Neural progenitor cell (in vitro differentiated cells): ENCODE measurements around the gene SYT15. TPM values are rescaled to one million over a fixed set of nuclear protein-coding genes. Genes with fewer than 3 reads are reported as not detected.
A peak's percentile ranks its signal among the peaks of the same experiment; 100 is the strongest.
"Not testable (repeated sequence)": the region's sequence is repeated elsewhere in the genome, so short reads cannot be mapped to it uniquely, and the experiment has no call there.

Source experiments
- DNase-seq: peaks from one replicate; pipeline ENCODE4 v3.0.0-alpha.2; 2016; ENCODE audit warnings: low spot score
- H2AFZ ChIP-seq: fragments of 200-600 bp; sonication (generic); replicated peaks from 2 replicates; pipeline ENCODE4 v1.6.1; 2016; ENCODE audit warnings: antibody characterized with exemption
- H3F3A ChIP-seq: fragments of 200-600 bp; sonication (generic); 2 replicates; pipeline ENCODE4 v1.6.1; 2016; ENCODE audit warnings: antibody characterized with exemption, low read depth
- H3K27ac ChIP-seq: fragments of 200-600 bp; sonication (generic); 2 replicates; pipeline ENCODE4 v1.5.1; 2016; ENCODE audit warnings: mild to moderate bottlenecking
- H3K27me3 ChIP-seq: fragments of 200-600 bp; sonication (generic); 2 replicates; pipeline ENCODE4 v1.6.1; 2016; ENCODE audit warnings: mild to moderate bottlenecking, moderate library complexity
- H3K36me3 ChIP-seq: fragments of 200-600 bp; sonication (generic); 2 replicates; pipeline ENCODE4 v1.5.1; 2016
- H3K4me1 ChIP-seq: fragments of 200-600 bp; sonication (generic); 2 replicates; pipeline ENCODE4 v1.6.1; 2016; ENCODE audit warnings: mixed run types
- H3K4me2 ChIP-seq: fragments of 200-600 bp; sonication (generic); 2 replicates; pipeline ENCODE4 v1.6.1; 2016
- H3K4me3 ChIP-seq: fragments of 200-600 bp; sonication (generic); 2 replicates; pipeline ENCODE4 v1.5.1; 2016
- H3K79me2 ChIP-seq: fragments of 200-600 bp; sonication (generic); 2 replicates; pipeline ENCODE4 v1.6.1; 2016; ENCODE audit warnings: low read depth
- H3K9ac ChIP-seq: fragments of 200-600 bp; sonication (generic); 2 replicates; pipeline ENCODE4 v1.6.1; 2016
- H3K9me3 ChIP-seq: fragments of 200-600 bp; sonication (generic); 2 replicates; pipeline ENCODE4 v1.5.1; 2016; ENCODE audit warnings: low read depth
- H4K20me1 ChIP-seq: fragments of 200-600 bp; sonication (generic); 2 replicates; pipeline ENCODE4 v1.6.1; 2016; ENCODE audit warnings: low read depth
- H3K27ac Mint-ChIP-seq: 3 replicates; pipeline ENCODE4 v1.8.0; 2021; ENCODE audit warnings: mixed read lengths
- H3K27me3 Mint-ChIP-seq: 2 replicates; pipeline ENCODE4 v1.8.0; 2022; ENCODE audit warnings: low read depth, mild to moderate bottlenecking, inconsistent platforms, moderate library complexity, mixed read lengths; ENCODE audit not compliant: insufficient read depth
- H3K36me3 Mint-ChIP-seq: 3 replicates; pipeline ENCODE4 v1.8.0; 2021; ENCODE audit warnings: mixed read lengths
- H3K4me1 Mint-ChIP-seq: 3 replicates; pipeline ENCODE4 v1.8.0; 2021; ENCODE audit warnings: mixed read lengths
- H3K4me3 Mint-ChIP-seq: 3 replicates; pipeline ENCODE4 v1.8.0; 2021; ENCODE audit warnings: mild to moderate bottlenecking, moderate library complexity, mixed read lengths
- H3K9me3 Mint-ChIP-seq: 3 replicates; pipeline ENCODE4 v1.8.0; 2020; ENCODE audit warnings: mixed read lengths
- EZH2 ChIP-seq: fragments of 200-600 bp; sonication (generic); IDR thresholded peaks from 2 replicates; pipeline ENCODE4 v1.6.1; 2017; ENCODE audit warnings: antibody characterized with exemption, mild to moderate bottlenecking, moderate library complexity
- EZH2phosphoT487 ChIP-seq: fragments of 200-600 bp; sonication (generic); IDR thresholded peaks from 2 replicates; pipeline ENCODE4 v1.6.1; 2017; ENCODE audit warnings: antibody characterized with exemption
- total RNA-seq: library from RNA; depleted of rRNA; stranded (reverse); fragments of >200 nt; gene quantifications from 2 replicates; pipeline ENCODE4 v1.2.3, GENCODE V29; 2015; ENCODE audit warnings: low replicate concordance

The SYT15 gene
- total RNA-seq, 1 donor from 2014 or later = 0.17 TPM

DNA sequence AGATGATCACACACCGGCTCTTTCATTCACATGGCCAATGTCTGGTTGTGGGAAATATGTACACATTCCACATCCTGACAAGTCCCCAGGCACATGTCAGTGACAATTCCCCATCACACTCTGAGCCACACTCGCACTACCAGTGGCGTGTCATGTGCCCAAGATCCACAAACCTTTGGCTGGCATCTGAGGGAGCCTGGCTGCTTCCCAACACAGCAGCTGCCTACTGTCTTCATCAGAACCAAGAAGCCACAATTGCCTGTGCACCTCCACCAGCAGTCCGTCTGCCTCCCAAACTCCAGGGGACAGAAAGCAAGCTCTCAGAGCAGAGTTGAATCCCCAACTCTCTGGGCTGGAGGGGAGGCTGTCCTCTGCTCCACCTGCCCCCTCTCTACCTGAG lies 6.2 kb upstream of the SYT15 start:
- H3K36me3 ChIP-seq, H3K4me1 Mint-ChIP-seq, H3K9ac ChIP-seq, H3K79me2 ChIP-seq, H4K20me1 ChIP-seq, H3K9me3 Mint-ChIP-seq, H2AFZ ChIP-seq, DNase-seq, H3K4me2 ChIP-seq, H3K27ac Mint-ChIP-seq, H3K9me3 ChIP-seq, H3K27me3 ChIP-seq, H3K36me3 Mint-ChIP-seq, H3K27ac ChIP-seq, H3F3A ChIP-seq, H3K27me3 Mint-ChIP-seq, H3K4me1 ChIP-seq, H3K4me3 ChIP-seq, H3K4me3 Mint-ChIP-seq: not testable (repeated sequence)

- DNase-seq = not testable (repeated sequence)
These were observed 5.6 kb upstream of the SYT15 start for GRCh38 chr10:46573314-46573713.

DNA sequence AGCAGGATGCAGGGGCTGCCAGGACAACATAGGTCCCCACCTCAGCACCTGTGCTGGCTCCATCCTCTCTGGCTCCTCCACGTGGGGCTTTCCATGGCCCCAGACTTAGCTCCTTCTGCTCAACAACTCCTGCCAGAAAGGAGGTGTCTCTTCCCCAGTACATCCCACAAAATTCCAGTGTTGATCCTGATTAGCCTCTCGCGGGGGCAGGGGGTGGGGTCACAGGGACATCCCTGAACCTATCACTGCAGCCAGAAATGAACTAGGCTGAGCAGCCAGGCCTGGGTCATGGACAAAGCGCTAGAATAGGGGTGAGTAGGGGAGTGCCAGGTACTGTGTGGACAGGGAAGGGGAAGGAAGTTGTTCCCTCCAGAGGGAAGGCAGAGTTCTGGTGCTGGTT lies 5.0 kb upstream of the SYT15 start:
- not testable (repeated sequence) for H3F3A ChIP-seq, H3K27ac Mint-ChIP-seq, H3K4me3 ChIP-seq, H3K9ac ChIP-seq, H3K4me1 Mint-ChIP-seq, H3K9me3 ChIP-seq, H3K79me2 ChIP-seq, H3K27me3 Mint-ChIP-seq, H3K4me1 ChIP-seq, H3K36me3 Mint-ChIP-seq, H3K9me3 Mint-ChIP-seq, H2AFZ ChIP-seq, H3K4me2 ChIP-seq, H3K4me3 Mint-ChIP-seq, H3K27ac ChIP-seq, H4K20me1 ChIP-seq, H3K36me3 ChIP-seq
- H3K27me3 ChIP-seq = peaks cover 18% of the 10 kb centered on the region
- DNase-seq = peak; percentile 1

More at GRCh38 chr10:46573314-46573713, 5.6 kb upstream of the SYT15 start:
- not testable (repeated sequence) for H3K27me3 Mint-ChIP-seq, H3K9ac ChIP-seq, H3F3A ChIP-seq, H3K9me3 Mint-ChIP-seq, H3K4me3 Mint-ChIP-seq, H3K4me2 ChIP-seq, H3K4me1 Mint-ChIP-seq, H3K27ac ChIP-seq, H3K4me1 ChIP-seq, H2AFZ ChIP-seq, H3K36me3 Mint-ChIP-seq, H3K9me3 ChIP-seq, H3K27ac Mint-ChIP-seq, H3K36me3 ChIP-seq, H4K20me1 ChIP-seq, H3K4me3 ChIP-seq, H3K79me2 ChIP-seq
- H3K27me3 ChIP-seq = peaks cover 12% of the 10 kb centered on the region

DNA sequence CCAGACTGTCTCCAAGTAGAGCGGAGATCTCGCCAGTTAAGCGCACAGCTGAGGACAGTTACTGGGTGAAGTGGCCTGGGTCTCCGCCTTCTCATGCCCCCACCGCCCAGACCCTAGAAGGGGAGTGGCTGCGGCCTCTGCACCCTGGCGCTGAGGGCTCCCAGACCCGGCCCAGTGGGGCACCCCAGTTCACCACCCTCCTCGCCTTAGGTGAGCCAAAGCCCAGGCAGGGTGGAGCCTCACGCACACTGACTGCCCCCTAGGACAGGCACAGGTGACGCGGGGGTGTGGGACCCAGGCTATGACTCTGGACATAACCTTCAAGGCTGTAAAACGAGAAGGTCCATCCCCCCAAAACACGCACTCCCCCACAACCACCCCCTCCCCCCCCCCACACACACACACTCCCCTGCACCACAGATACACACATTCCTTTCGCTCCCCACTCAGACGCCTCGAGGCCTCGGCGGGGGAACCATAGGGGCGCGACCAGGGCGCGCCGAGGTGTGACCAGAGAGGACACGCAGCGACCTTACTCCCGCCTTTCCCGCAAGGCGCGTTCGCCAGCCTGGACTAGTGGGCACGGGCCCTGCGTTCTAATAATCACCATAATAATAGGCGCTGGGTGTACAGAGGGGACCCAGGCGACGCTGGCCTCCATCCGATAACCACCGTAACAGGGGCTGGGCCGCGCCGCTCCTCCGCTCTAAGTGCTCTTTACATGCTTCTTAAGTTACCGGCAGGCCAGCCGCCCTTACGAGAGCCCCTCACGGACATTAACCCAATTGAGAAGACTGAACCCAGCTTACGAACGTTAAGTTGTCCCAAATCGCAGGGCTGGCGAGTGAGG lies 1.1 kb upstream of the SYT15 start:
- not testable (repeated sequence) for H3K9me3 ChIP-seq, DNase-seq, H3K36me3 ChIP-seq, H3K4me1 ChIP-seq, H3K9me3 Mint-ChIP-seq, H3K36me3 Mint-ChIP-seq, H3K79me2 ChIP-seq, H4K20me1 ChIP-seq, H3K27ac ChIP-seq, H3K27ac Mint-ChIP-seq, H3F3A ChIP-seq, H2AFZ ChIP-seq, H3K27me3 Mint-ChIP-seq, H3K4me3 Mint-ChIP-seq, H3K4me1 Mint-ChIP-seq, H3K9ac ChIP-seq
- Histone ChIP-seq H3K27me3 (peaks cover 18% of the 10 kb centered on the region), H3K4me2 (peak overlapping the region; percentile 48), H3K4me3 (peak overlapping the region; percentile 17)
- TF ChIP-seq EZH2phosphoT487 = peak; percentile 52
- peak; percentile 75 for TF ChIP-seq EZH2

GRCh38 chr10:46579378-46579777 lies 450 bp downstream of the SYT15 start:
- not testable (repeated sequence) for H3K4me2 ChIP-seq, H3K9me3 ChIP-seq, H3K27ac Mint-ChIP-seq, H3K4me1 ChIP-seq, H3K27ac ChIP-seq, H3K4me1 Mint-ChIP-seq, H3K36me3 Mint-ChIP-seq, H2AFZ ChIP-seq, H4K20me1 ChIP-seq, H3K9me3 Mint-ChIP-seq, H3F3A ChIP-seq, DNase-seq, H3K27me3 Mint-ChIP-seq, H3K79me2 ChIP-seq, H3K4me3 ChIP-seq, H3K36me3 ChIP-seq, H3K4me3 Mint-ChIP-seq, H3K9ac ChIP-seq
- H3K27me3 ChIP-seq = peaks cover 18% of the 10 kb centered on the region

DNA sequence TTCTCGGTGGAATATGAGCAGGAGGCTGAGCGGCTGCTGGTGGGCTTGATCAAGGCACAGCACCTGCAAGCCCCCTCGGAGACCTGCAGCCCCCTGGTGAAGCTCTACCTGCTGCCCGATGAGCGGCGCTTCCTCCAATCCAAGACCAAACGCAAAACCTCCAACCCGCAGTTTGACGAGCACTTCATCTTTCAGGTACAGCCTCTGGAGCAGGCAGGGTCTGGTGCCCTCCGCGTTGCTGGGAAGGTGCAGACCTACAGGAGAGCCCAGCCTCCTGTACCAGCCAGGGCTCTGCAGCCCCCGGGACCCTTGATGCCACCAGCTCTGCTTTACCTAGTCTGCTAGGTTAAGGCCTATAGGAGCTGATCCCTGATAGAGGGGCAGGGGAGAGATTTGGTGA lies 3.1 kb downstream of the SYT15 start:
- H3K79me2 ChIP-seq, H3K4me3 Mint-ChIP-seq, H3K27ac ChIP-seq, H3K9me3 Mint-ChIP-seq, DNase-seq, H3K4me1 Mint-ChIP-seq, H3K27me3 Mint-ChIP-seq, H4K20me1 ChIP-seq, H3K9me3 ChIP-seq, H3F3A ChIP-seq, H3K9ac ChIP-seq, H3K4me2 ChIP-seq, H3K36me3 ChIP-seq, H3K4me1 ChIP-seq, H3K36me3 Mint-ChIP-seq, H2AFZ ChIP-seq, H3K27ac Mint-ChIP-seq, H3K4me3 ChIP-seq: not testable (repeated sequence)
- peaks cover 18% of the 10 kb centered on the region for H3K27me3 ChIP-seq

DNA sequence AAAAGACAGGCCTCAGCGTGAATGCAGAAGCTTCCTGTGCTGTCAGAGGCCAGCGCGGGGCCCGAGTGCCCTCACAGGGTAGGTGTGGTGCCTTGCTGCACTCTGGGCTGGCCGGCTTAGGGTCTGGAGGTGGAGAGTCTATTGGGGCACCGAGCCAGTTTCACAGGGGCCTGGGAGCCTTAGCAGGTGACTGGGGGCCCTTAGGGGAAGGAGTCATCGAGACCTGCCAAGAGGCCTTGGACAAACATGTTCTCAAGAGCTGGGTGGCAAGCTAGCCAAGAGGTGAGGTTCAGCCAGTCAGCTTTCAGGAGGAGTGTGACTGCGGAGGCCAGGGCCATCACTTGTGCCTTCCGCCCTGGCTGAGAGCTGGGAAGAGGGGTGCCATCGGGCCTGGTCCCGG lies 3.6 kb downstream of the SYT15 start:
- H2AFZ ChIP-seq, H3K27me3 Mint-ChIP-seq, H3K36me3 ChIP-seq, H3K79me2 ChIP-seq, H3F3A ChIP-seq, H4K20me1 ChIP-seq, H3K4me1 Mint-ChIP-seq, H3K36me3 Mint-ChIP-seq, DNase-seq, H3K27ac ChIP-seq, H3K9ac ChIP-seq, H3K4me1 ChIP-seq, H3K4me2 ChIP-seq, H3K9me3 Mint-ChIP-seq, H3K27ac Mint-ChIP-seq, H3K4me3 Mint-ChIP-seq, H3K9me3 ChIP-seq, H3K4me3 ChIP-seq: not testable (repeated sequence)
- H3K27me3 ChIP-seq = peaks cover 14% of the 10 kb centered on the region

- not testable (repeated sequence) for H3K27me3 ChIP-seq, H3K79me2 ChIP-seq
These were observed 5.3 kb downstream of the SYT15 start for GRCh38 chr10:46584196-46584595.

More at GRCh38 chr10:46584196-46584595, 5.3 kb downstream of the SYT15 start:
- not testable (repeated sequence) for H3K4me1 Mint-ChIP-seq, DNase-seq, H3K27ac ChIP-seq, H3K36me3 ChIP-seq, H3K36me3 Mint-ChIP-seq, H3K4me2 ChIP-seq, H3F3A ChIP-seq, H3K4me3 ChIP-seq, H3K27ac Mint-ChIP-seq, H4K20me1 ChIP-seq, H3K9ac ChIP-seq, H3K9me3 Mint-ChIP-seq, H3K4me1 ChIP-seq, H2AFZ ChIP-seq, H3K4me3 Mint-ChIP-seq, H3K27me3 Mint-ChIP-seq, H3K9me3 ChIP-seq
